HK-2 (cell line): Measurements from ENCODE around the gene POP7.
"Not testable (repeated sequence)": the region's sequence is repeated elsewhere in the genome, so short reads cannot be mapped to it uniquely, and the experiment has no call there.

Experiments
- DNase-seq: peaks from one replicate; pipeline ENCODE4 v3.0.0-alpha.2; 2018; ENCODE audit not compliant: unreplicated experiment

Gene POP7

GRCh38 chr7:100705753-100706671 is at the start of gene POP7:
TSS of gene POP7 (plus strand) at chr7:100706121. CDS start at chr7:100706831, 710 bp downstream.
- DNase-seq, result peak; percentile 98

DNA sequence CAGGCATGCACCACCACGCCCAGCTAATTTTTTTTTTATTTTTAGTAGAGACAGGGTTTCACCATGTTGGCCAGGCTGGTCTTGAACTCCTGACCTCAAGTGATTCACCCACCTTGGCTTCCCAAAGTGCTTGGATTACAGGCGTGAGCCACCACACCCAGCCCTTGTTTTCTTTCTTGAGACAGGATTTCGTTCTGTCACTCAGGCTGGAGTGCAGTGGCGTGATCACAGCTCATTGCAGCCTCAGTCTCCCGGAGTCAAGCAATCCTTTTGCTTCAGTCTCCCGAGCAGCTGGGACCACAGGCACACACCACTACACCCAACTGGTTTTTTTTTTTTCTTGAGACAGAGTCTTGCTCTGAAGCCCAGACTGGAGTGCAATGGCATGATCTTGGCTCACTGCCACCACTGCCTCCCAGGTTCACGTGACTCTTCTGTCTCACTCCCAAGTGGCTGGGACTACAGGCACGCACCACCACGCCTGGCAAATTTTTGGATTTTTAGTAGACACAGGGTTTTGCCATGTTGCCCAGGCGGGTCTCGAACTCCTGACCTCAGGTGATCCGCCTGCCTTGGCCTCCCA is 43.6 kb upstream of the POP7 start:
- DNase-seq, result not testable (repeated sequence)

DNA sequence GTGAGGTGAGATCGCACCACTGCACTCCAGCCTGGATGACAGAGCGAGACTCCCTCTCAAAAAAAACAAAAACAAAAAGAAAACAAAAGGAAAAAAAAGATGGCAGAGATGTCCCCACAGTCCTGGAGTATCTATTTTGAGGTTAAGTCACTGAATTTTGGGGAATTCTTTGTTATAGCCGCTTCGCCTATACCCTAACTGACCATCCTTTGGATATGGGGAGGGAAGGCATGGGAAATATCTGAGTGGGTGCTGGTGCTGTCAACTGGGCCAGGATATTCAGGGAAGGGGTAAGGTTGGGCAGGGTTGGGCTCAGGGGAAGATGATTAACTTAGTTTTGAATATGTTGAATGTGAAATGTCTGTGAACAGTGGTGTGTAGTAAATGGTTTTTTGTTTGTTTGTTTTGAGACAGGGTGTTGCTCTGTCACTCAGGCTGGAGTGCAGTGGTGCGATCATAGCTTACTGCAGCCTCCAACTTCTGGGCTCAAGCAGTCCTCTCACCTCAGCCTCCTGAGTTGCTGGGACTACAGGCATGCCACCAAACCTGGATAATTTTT is 40.7 kb upstream of the POP7 start:
- DNase-seq, result no peak

DNA sequence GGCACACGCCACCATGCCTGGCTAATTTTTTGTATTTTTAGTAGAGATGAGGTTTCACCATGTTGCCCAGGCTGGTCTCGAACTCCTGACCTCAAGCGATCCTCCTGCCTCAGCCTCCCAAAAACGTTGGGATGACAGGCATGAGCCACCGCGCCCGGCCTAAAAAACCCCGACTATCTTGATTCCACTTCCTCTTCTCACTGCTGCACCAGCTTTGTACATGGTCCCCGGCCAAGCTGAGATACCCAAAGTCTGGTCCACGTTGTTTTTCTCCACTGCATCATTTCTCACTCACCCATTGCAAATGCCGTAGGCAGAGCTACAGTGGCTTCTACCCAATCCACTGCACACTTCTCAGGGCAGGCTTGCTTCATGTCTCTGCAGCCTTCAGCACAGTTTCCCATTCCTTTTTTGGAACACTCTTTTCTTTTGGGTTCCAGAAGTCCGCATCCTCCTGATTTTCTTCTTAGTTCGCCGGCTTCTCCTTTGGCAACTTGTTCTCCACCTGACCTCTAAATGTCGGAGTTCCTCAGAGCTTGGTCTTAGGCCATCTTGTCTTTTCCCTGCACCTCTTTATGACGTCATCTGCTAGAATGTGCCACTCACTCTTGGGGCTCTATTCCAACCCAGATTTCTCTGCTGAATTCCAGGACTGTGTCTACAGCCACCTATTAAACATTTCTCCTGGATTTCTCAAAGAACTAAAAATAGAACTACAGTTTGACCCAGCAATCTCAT is 38.4 kb upstream of the POP7 start:
- no peak for DNase-seq

- DNase-seq, result no peak
Measured at GRCh38 chr7:100668069-100668449, 37.9 kb upstream of the POP7 start.

GRCh38 chr7:100669106-100669505 is 36.8 kb upstream of the POP7 start:
- DNase-seq, result not testable (repeated sequence)

- DNase-seq, result no peak
Measured at GRCh38 chr7:100670074-100670473, 35.8 kb upstream of the POP7 start.

- DNase-seq, result no peak
Measured at GRCh38 chr7:100671353-100672327, 34.3 kb upstream of the POP7 start.

DNA sequence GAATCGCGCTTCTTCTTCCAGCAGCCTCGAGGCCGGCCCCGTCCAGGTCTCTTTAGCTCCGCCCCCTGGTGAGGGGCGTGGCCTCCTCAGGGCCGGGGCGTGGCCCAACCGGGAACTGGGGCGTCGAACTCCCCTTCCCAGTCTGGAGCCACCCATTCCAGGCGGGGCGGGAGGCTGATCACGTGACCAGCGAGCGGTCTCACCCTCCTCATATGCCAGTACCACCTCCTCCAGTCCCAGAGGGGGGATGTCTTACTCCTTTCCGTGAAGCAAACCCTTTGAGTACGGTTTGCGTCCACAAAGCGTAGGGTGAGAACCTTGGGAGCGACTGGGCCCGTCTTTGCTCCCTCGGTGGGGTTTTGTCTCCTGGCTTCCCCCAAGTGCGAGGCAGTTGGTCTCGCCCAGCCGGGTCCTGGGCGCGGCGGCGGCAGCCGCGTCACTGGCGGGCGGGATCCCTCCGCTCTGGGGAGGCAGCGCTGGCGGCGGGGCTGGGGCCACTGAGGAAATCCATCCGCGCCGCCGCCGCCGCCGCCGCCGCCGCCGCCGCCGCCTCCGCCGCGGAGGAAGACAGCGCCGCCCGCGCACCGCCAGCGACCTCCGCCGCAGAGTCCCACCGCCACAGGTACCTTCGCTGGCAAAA is 32.5 kb upstream of the POP7 start, which contains the start of gene GNB2:
GNB2 (plus strand) TSS at position 439 of the 640 bp plus-strand sequence. CDS start 2,526 bp downstream, outside the sequence.
- DNase-seq, result peak; percentile 99

- no peak for DNase-seq
Measured at GRCh38 chr7:100673942-100674410, 31.9 kb upstream of the POP7 start.

- peak; percentile 50 for DNase-seq
Measured at GRCh38 chr7:100674411-100675104, 31.4 kb upstream of the POP7 start.

GRCh38 chr7:100675105-100675451 is 30.8 kb upstream of the POP7 start:
- DNase-seq, result no peak

- no peak for DNase-seq
Measured at GRCh38 chr7:100675581-100676350, 30.2 kb upstream of the POP7 start.

DNA sequence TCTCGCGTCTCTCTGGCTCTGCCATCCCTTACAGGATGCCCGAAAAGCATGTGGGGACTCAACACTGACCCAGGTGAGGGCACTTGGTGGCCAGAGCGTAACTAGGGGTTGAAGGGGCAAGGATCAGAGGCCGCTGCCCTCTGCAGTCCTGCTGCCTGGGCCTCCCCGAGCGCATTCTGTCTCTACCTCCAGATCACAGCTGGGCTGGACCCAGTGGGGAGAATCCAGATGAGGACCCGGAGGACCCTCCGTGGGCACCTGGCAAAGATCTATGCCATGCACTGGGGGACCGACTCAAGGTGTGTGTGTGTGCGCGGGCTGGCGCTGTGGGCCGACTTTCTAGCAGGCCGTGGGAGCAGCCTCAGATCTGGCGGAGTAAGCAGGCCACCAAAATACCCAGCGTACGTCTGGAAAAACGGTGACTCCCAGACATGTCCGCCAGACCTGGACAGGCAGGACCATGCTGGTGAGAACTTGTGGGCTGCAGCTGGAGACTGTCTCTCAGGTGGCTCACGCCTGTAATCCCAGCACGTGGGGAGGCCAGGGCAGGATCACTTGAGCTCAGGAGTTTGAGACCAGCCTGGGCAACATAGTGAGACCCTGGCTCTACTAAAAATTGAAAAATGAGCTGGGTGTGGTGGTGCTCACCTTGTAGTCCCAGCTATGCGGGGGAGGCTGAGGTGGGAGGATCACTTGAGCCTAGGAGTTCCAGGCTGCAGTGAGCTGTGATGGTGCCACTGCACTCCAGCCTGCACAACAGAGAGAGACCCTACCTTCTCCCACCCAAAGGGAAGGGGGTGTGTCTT is 29.2 kb upstream of the POP7 start:
- DNase-seq, result no peak

DNA sequence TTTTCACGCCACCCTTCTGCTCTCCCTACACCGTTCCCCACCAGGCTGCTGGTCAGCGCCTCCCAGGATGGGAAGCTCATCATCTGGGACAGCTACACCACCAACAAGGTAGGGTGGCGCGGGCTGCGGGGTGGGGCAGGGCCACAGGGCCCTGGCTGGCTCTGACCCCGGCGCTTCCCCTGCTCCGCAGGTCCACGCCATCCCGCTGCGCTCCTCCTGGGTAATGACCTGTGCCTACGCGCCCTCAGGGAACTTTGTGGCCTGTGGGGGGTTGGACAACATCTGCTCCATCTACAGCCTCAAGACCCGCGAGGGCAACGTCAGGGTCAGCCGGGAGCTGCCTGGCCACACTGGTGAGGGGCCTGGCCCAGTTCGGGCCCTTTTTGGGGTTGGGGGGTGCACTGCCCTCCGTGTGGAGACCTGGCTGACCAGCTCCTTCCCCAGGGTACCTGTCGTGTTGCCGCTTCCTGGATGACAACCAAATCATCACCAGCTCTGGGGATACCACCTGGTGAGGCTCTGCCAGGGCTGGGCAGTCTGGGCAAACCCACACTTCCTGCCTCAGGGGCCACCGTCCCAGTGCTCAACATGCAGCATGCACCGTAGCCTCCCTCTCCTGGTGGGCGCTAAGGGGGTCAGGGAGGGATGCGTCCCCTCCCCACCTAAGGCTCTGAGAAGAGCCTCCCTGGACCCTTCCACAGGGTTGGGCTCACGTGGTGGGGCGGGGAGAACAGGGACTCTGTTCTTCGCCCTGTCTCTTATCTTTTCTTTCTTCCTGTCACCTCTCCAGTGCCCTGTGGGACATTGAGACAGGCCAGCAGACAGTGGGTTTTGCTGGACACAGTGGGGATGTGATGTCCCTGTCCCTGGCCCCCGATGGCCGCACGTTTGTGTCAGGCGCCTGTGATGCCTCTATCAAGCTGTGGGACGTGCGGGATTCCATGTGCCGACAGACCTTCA is 28.3 kb upstream of the POP7 start:
- no peak for DNase-seq

- DNase-seq, result no peak
Measured at GRCh38 chr7:100678291-100678984, 27.5 kb upstream of the POP7 start.
